PC-3 (cell line): ENCODE data around the gene C6orf47. TPM values are rescaled to one million over a fixed set of nuclear protein-coding genes. Genes with fewer than 3 reads are reported as not detected.

Experiments
- ATAC-seq: fragments of 200-7000 bp; cut with Tn5 transposase; 2 replicates; pipeline ENCODE4 v1.9.1; 2020; ENCODE audit warnings: mild to moderate bottlenecking, moderate library complexity
- BruUV-seq: library from RNA; stranded (reverse); fragments of 400-500 nt; replicated peaks from 2 replicates; lab custom pipeline; 2021; lab: Mats Ljungman, UMichigan
- CTCF ChIA-PET: fragments of 300-600 bp; sonication (Branson Sonifier 250); formaldehyde crosslinking; loops from one replicate; lab custom pipeline; 2022; ENCODE audit warnings: antibody characterized with exemption; lab: Charles Lee
- POLR2A ChIA-PET: fragments of 300-600 bp; sonication (Branson Sonifier 250); formaldehyde crosslinking; loops from one replicate; lab custom pipeline; 2022; ENCODE audit warnings: antibody characterized with exemption; ENCODE audit not compliant: unreplicated experiment; lab: Charles Lee
- DNase-seq: peaks from one replicate; pipeline ENCODE4 v3.0.0-alpha.2; 2015
- H2AFZ ChIP-seq: fragments of 300-600 bp; sonication (generic); 2 replicates; pipeline ENCODE4 v1.6.0; 2016; ENCODE audit warnings: antibody characterized with exemption, low read length
- H3F3A ChIP-seq: fragments of 300-600 bp; sonication (generic); one replicate; pipeline ENCODE4 v1.6.0; 2017; ENCODE audit warnings: antibody characterized with exemption, low read length, control low read depth, mild to moderate bottlenecking; ENCODE audit not compliant: unreplicated experiment
- H3K27ac ChIP-seq: fragments of 300-600 bp; sonication (generic); 2 replicates; pipeline ENCODE4 v1.5.1; 2016; ENCODE audit warnings: mild to moderate bottlenecking, low read length
- H3K27me3 ChIP-seq: fragments of 300-600 bp; sonication (generic); 2 replicates; pipeline ENCODE4 v1.6.1; 2016; ENCODE audit warnings: low read length, mixed read lengths
- H3K36me3 ChIP-seq: fragments of 300-600 bp; sonication (generic); 2 replicates; pipeline ENCODE4 v1.6.1; 2016; ENCODE audit warnings: low read depth, mixed run types, low read length, mixed read lengths
- H3K4me1 ChIP-seq: fragments of 300-600 bp; sonication (generic); 2 replicates; pipeline ENCODE4 v1.5.1; 2016; ENCODE audit warnings: low read length; ENCODE audit not compliant: insufficient read depth
- H3K4me2 ChIP-seq: fragments of 300-600 bp; sonication (generic); 2 replicates; pipeline ENCODE4 v1.6.0; 2016; ENCODE audit warnings: low read length
- H3K4me3 ChIP-seq: fragments of 300-600 bp; sonication (generic); 2 replicates; pipeline ENCODE4 v1.5.1; 2016; ENCODE audit warnings: mild to moderate bottlenecking, low read length, mixed read lengths
- H3K79me2 ChIP-seq: fragments of 300-600 bp; sonication (generic); 2 replicates; pipeline ENCODE4 v1.6.1; 2017; ENCODE audit warnings: low read length, mixed read lengths
- H3K9ac ChIP-seq: fragments of 300-600 bp; sonication (generic); 2 replicates; pipeline ENCODE4 v1.6.0; 2016; ENCODE audit warnings: mild to moderate bottlenecking, low read length
- H3K9me2 ChIP-seq: fragments of 300-600 bp; sonication (generic); replicated peaks from 2 replicates; pipeline ENCODE4 v1.6.1; 2016; ENCODE audit warnings: mixed run types, low read length, mixed read lengths
- H3K9me3 ChIP-seq: fragments of 300-600 bp; sonication (generic); 2 replicates; pipeline ENCODE4 v1.6.1; 2016; ENCODE audit warnings: low read length, mixed read lengths
- H4K20me1 ChIP-seq: fragments of 300-600 bp; sonication (generic); 2 replicates; pipeline ENCODE4 v1.6.1; 2016; ENCODE audit warnings: low read length, mixed read lengths
- CTCF ChIP-seq: fragments of 300-600 bp; sonication (generic); conservative IDR thresholded peaks from 2 replicates; pipeline ENCODE4 v1.5.1; 2017; ENCODE audit warnings: antibody characterized with exemption, low read depth, mild to moderate bottlenecking, low read length
- EZH2 ChIP-seq: fragments of 300-600 bp; sonication (generic); IDR thresholded peaks from one replicate; pipeline ENCODE4 v1.6.1; 2017; ENCODE audit warnings: antibody characterized with exemption, mild to moderate bottlenecking, low read length; ENCODE audit not compliant: unreplicated experiment
- EZH2phosphoT487 ChIP-seq: fragments of 300-600 bp; sonication (generic); IDR thresholded peaks from 2 replicates; pipeline ENCODE4 v1.6.1; 2018; ENCODE audit warnings: mild to moderate bottlenecking, antibody characterized with exemption, low read length, borderline replicate concordance
- intact Hi-C: fragments of 100-400 bp; cut with micrococcal nuclease; formaldehyde crosslinking; loops from 2 replicates; pipeline ENCODE4 v1.9.0; 2023
- total RNA-seq: library from RNA; depleted of rRNA; stranded (reverse); fragments of >200 nt; gene quantifications from 2 replicates; pipeline ENCODE4 v1.2.3, GENCODE V29; 2014

The C6orf47 gene
- total RNA-seq, 1 experiment from 2014 or later, result 26.3 TPM

- Histone ChIP-seq H3F3A (no peaks in the 10 kb centered on the region), H3K9ac (no peak overlapping the region), H3K4me2 (peak overlapping the region; percentile 99), H3K79me2 (peaks cover 37% of the 10 kb centered on the region), H2AFZ (no peak overlapping the region), H3K27me3 (no peaks in the 10 kb centered on the region), H3K9me3 (no peaks in the 10 kb centered on the region), H3K9me2 (no peaks in the 10 kb centered on the region), H3K27ac (no peak overlapping the region), H3K4me1 (peaks cover 40% of the 10 kb centered on the region), H3K4me3 (no peak overlapping the region; the same call in 1 of the 2 replicates), H3K36me3 (peaks cover 4% of the 10 kb centered on the region), H4K20me1 (peaks cover 4% of the 10 kb centered on the region; the same call in 1 of the 2 replicates)
- no TSS peak for BruUV-seq
- DNase-seq (no peak), ATAC-seq (no peak)
- intact Hi-C loops, result no loop called here
- TF ChIP-seq CTCF (no peak), EZH2phosphoT487 (no peak), EZH2 (no peak)
- POLR2A ChIA-PET, result no interaction called here
- CTCF ChIA-PET, result no interaction called here
Measured at GRCh38 chr6:31658158-31658688, 2.4 kb downstream of the C6orf47 start.

DNA sequence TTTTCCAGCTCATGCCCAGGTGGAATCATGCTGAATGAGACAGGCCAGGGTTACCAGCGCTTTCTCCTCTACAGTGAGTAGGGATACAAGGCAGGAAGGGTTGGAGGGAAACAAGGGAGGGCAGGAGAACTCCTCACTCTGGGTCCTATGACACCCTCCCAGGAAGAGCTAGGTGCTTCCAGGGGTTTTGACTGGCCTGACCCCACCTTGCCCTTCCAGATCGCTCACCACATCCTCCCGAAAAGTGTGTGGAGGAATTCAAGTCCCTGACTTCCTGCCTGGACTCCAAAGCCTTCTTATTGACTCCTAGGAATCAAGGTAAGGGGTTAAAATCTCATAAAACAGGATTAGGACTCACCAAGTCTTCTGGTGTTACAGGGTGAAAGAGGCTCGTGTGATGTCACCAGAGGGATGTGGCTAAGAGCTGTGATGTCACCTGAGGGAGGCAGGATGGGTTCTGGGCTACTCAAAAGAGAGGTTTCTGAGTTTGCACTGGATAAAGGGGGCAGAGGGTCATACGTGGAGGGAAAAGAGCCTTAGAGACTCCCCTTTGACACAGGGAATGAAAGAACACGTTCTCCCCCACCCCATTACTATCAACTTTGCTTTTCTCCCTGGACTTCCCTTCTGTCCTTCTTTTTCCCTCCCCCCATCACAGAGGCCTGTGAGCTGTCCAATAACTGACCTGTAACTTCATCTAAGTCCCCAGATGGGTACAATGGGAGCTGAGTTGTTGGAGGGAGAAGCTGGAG lies 3.0 kb downstream of the C6orf47 start:
- ChIA-PET POLR2A (no interaction called here), CTCF (no interaction called here)
- Histone ChIP-seq H3K9me2 (no peaks in the 10 kb centered on the region), H3F3A (no peaks in the 10 kb centered on the region), H3K4me1 (peaks cover 38% of the 10 kb centered on the region), H3K4me2 (peak overlapping the region; percentile 99; the same call in 1 of the 2 replicates), H3K9ac (no peak overlapping the region), H3K27me3 (no peaks in the 10 kb centered on the region), H3K27ac (no peak overlapping the region), H3K9me3 (no peaks in the 10 kb centered on the region), H4K20me1 (peaks cover 4% of the 10 kb centered on the region; the same call in 1 of the 2 replicates), H3K4me3 (no peak overlapping the region), H3K36me3 (peaks cover 2% of the 10 kb centered on the region; the same call in 1 of the 2 replicates), H3K79me2 (peaks cover 35% of the 10 kb centered on the region), H2AFZ (no peak overlapping the region)
- ATAC-seq (no peak), DNase-seq (peak; percentile 19)
- TF ChIP-seq EZH2phosphoT487, result no peak
- no peak for TF ChIP-seq EZH2
- TF ChIP-seq CTCF, result no peak
- BruUV-seq, result no TSS peak
- intact Hi-C loops, result no loop called here
